Fibroblast of the aortic adventitia (primary cell): ENCODE measurements around the gene ETS2. TPM values are rescaled to one million over a fixed set of nuclear protein-coding genes. Genes with fewer than 3 reads are reported as not detected.

ENCODE experiments used
- DNase-seq: peaks from one replicate; pipeline ENCODE4 v3.0.0-alpha.2; 2010; ENCODE audit warnings: low read depth
- H3K4me3 ChIP-seq: 2 replicates; pipeline ENCODE4 v1.5.1; 2011; ENCODE audit warnings: low read depth, mild to moderate bottlenecking, control low read depth, low read length, moderate library complexity
- total RNA-seq: library from RNA; depleted of rRNA; stranded (reverse); fragments of >200 nt; gene quantifications from 2 replicates; pipeline ENCODE4 v1.2.3, GENCODE V29; 2012; ENCODE audit warnings: low replicate concordance
- TF ChIP-seq, protein P1 (sequence below): IDR thresholded peaks from 2 replicates; pipeline ENCODE4 v1.5.1; 2011; ENCODE audit warnings: mild to moderate bottlenecking, low read length, control low read depth, inconsistent platforms; ENCODE audit not compliant: insufficient read depth

ETS2 gene
- total RNA-seq, 1 donor = 62.6 TPM

DNA sequence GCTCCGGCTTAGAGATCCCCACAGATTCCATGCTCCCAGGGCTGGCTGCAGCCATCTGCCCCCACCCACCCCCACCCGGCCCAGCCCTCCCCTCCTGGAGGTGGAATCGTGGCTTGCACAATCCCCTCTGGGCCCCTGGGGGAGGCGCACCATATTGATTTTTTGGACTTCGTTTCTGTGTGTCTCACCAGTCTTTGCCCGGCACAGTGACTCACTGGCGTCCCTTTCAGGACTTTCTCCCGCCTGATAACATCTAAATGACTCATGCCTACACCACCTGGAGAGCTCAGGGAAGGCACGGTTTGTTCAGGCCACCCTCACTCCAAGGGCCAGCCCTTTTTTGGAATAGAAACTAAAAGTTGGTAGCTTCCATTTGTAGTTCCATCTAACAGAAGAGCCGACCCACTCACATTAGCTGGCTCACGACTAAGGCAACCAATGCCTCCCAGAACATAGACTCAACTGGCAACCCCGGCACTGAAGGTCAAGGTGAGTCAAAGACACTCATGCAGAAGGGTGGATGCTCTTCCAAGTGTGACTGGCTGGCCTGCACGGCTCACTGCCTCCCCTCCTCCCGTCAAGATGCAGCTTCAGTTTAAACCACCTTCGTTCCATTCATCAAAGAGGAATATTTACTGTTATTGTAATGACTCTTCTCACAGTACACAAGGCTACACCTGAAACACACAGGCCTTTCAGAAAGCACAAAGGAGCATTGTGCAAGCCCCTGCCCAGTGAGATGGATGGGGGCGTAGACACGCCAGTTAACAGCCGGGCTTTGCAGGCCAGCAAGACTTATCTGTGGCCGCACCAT, 18.1 kb upstream of the ETS2 start:
- TF ChIP-seq, protein P1, sequence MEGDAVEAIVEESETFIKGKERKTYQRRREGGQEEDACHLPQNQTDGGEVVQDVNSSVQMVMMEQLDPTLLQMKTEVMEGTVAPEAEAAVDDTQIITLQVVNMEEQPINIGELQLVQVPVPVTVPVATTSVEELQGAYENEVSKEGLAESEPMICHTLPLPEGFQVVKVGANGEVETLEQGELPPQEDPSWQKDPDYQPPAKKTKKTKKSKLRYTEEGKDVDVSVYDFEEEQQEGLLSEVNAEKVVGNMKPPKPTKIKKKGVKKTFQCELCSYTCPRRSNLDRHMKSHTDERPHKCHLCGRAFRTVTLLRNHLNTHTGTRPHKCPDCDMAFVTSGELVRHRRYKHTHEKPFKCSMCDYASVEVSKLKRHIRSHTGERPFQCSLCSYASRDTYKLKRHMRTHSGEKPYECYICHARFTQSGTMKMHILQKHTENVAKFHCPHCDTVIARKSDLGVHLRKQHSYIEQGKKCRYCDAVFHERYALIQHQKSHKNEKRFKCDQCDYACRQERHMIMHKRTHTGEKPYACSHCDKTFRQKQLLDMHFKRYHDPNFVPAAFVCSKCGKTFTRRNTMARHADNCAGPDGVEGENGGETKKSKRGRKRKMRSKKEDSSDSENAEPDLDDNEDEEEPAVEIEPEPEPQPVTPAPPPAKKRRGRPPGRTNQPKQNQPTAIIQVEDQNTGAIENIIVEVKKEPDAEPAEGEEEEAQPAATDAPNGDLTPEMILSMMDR = no peak
- peak; percentile 75 for DNase-seq
- no peak overlapping the region for H3K4me3 ChIP-seq

DNA sequence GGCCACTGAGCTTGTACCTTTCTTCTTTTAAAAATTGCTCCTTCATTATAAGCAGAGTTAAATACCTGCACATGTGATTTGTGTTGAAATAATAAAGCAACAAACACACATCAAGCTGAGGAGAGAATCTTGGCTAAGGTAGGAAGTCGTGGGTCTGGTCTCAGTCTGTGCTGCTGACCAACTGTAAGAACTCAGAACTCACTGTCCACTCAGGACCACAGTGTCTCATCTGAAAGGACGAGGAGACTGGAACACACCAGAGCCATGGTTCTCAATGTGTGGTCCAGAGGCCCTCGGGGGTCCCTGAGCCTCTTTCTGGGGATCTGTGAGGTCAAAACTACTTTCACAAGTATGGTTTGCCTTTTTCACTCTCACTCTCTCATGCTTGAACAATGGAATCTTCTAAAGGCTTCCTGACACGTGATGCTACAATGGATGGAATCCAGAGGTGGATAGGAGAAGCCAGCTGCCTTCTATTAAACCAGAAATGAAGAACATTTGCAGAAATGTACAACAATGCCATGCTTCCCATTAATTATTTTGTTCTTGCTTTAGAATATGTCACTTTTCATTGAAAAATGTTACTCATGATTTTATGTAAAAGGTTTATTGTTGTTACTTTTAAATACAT, 17.3 kb upstream of the ETS2 start:
- peak; percentile 70 for DNase-seq
- H3K4me3 ChIP-seq = no peak overlapping the region
- TF ChIP-seq, protein P1 = no peak

DNA sequence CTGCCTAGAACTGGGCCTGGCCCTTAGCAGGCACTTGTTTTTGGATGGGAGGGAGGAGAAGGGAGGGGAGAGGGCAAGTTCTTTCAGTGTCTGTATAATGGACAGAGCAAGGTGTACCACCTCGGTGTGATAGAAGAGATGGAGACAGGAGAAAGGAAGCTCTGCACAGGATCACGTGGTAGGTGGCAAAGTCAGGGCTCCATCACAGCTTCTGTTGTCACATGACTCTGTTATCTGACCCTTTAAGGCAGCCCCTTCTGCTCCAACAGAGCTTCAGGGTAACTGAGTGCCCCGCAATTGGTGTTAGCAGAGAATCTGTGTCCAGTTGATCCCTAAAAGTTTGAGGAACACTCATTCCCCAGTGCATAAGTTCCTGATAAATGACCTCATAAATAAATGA, 16.5 kb upstream of the ETS2 start:
- DNase-seq = no peak
- TF ChIP-seq, protein P1 = no peak
- H3K4me3 ChIP-seq = no peak overlapping the region

DNA sequence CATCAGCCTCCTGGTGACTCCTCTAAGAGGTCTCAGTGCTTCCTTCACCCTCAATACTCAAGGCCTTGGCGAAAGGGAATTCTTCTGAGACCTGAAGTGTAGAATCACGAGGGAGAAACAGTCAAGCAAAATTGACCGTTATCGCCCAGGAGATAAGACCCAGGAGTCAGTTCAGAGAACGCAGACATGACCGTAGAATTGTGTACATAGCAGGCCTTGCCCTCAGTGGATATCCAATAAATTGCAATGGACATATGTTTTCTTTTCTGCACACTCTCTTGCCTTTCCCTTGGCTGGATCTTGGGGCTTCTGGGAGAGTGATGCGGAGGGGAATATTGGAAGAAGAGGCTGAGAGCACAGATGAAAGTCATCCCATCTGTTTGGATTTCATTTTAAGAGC, 15.7 kb upstream of the ETS2 start:
- H3K4me3 ChIP-seq = no peak overlapping the region
- TF ChIP-seq, protein P1 = no peak
- no peak for DNase-seq

DNA sequence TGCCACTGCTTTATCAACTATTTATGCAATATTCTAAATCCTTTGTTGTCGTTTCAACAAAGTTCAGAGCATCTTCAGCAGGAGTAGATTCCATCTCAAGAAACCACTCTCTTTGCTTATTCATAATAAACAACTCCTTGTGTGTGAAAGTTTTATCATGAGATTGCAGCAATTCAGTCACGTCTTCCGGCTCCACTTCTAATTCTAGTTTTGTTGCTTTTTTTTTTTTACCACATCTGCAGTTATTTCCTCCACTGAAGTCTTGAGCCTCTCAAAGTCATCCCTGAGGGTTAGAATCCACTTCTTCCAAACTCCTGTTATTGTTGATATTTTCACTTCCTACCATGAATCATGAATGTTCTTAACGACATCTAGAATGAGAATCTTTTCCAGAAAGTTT, 14.8 kb upstream of the ETS2 start:
- DNase-seq = no peak
- no peak overlapping the region for H3K4me3 ChIP-seq
- TF ChIP-seq, protein P1 = no peak

DNA sequence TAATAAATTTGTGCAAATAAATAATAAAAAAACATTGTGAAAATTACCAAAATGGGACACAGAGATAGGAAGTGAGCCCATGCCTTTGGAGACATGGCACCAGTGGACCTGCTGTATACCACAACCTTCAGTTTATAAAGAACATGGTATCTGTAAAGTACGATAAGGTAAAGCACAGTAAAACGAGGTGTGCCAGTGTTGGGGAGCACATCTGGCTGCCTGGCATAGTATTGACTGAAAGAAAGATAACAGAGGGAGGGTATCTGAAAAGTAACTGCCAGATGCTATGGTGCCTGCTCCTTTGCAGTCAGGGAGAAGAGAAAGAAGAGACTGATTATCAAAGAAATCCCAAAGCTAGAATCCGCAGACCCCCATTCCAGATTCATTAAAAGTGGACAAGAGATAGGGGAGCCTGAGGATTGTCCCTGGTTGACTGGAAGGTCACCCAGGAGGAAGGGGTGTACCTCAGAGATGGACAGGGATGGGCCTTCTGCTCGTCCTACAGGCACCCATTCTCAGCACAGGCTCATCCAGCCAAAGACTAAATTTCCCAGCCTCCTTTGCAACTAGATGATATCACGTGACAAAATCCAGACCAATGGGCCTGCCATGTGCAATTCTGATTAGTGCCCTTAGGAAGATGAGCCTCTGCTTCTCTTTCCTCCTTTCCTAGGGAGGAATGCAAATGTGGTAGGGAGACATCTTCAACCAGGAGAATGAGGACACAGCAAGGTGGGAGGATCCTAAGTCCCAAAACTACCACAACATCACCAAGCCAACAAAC, 12.9 kb upstream of the ETS2 start:
- TF ChIP-seq, protein P1 = no peak
- no peak overlapping the region for H3K4me3 ChIP-seq
- DNase-seq = no peak
